GM19023 (cell line): ENCODE results near the gene LDAH.

Source experiments
- ATAC-seq: cut with Tn5 transposase; IDR thresholded peaks from one replicate; pipeline ENCODE4 v1.9.1; 2021; ENCODE audit warnings: mild to moderate bottlenecking, moderate library complexity; ENCODE audit not compliant: unreplicated experiment

The LDAH gene

DNA sequence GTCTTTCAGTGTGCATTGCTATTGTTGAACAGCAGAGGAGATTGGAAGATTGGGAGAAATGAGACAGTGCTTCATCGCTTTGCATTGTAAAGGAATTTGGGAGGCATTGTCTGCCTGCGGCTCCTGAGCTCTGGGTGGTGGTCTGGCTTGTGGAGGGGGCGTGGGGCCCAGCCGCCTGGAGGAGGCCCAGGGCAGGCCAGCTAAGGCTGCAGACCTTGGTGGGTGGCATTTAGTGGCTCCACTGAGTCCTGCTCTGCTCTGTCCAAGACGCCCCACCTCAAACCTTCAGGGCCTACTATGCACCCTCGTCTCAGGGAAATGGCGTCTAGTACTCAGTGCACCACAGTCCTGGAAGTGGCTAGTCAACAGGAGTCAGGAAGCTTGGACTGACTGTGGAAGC is 166.3 kb downstream of the LDAH start:
- ATAC-seq = no peak

DNA sequence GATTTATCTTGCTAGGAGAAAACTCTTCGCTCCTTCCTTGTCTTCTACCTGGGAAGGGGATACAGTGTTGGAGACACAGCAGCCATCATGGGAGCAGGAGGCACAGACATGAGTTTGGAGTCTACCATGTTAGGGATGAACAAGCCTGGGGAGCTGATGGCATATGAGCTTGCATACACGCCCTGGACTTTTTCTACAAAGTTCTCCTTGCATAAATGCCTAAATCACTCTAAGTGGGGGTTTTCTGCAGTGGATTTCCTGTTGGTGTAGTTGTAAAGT is 168.4 kb downstream of the LDAH start:
- no peak for ATAC-seq

- ATAC-seq = no peak
These were observed 169.0 kb downstream of the LDAH start for GRCh38 chr2:20653695-20654534.

DNA sequence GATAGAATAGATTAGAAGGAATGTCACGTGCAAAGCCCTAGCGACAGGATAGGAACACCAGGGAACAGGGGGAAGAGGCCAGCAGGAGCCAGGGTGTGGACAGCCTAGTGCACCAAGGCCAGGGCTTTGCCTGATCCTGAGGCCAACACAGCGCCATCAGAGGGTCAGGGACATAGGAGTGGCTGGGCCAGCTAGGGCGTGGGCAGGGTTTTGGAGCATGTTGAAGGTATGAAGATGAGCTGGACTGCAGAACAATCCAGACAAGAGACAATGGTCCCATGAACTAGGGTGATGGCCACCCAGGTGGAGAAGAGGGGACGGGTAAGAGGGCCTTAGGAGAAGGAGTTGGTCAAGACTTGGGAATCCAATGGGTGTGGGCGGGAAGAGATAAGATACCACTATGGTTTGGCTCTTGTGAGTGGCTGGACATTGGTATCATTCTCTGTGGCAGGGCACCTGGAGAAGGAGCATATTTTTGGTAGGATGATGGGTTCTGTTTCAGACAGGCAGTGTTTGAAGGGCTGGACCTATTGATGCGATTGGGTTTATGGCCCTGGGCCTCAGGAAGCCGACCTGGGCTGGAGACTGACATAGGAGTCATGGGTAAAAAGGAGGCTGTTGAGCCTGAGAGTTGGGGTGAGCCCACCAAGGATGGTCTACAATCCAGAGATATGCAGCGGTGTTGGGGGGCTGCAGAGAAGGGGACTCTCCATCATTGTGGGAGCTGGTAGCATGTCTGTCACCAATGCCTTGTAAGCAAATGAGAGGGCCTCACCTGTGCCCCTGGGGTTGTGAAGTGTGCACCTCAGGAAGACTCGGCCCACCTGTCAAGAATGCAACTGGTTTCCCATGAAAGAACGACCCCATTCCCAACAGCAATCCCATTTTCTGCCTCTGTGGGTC is 170.0 kb downstream of the LDAH start:
- no peak for ATAC-seq

- no peak for ATAC-seq
These were observed 170.8 kb downstream of the LDAH start for GRCh38 chr2:20652141-20652540.

DNA sequence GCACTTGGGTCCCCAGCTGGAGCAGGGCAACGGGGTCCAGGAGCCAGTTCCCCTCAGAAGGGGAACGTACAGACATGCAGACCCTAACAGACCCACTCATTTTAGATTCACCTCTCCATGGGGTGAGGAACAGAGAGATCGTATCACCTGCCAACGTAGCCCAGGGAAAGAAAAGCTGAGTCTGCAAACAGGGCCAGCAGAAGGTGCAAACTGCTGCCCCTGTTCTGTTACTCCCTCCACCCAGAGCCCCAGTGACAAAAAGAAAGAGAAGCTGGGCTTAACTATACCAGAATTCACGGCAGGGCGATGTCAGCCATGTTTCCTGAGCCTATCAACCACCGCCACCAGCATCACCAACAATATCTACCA is 171.2 kb downstream of the LDAH start:
- no peak for ATAC-seq

- peak; percentile 94 for ATAC-seq
These were observed 171.8 kb downstream of the LDAH start, which contains the start of gene HS1BP3 for GRCh38 chr2:20650877-20651730. Gene HS1BP3 (minus strand): TSS chr2:20651098. CDS start chr2:20651063, 35 bp downstream.

DNA sequence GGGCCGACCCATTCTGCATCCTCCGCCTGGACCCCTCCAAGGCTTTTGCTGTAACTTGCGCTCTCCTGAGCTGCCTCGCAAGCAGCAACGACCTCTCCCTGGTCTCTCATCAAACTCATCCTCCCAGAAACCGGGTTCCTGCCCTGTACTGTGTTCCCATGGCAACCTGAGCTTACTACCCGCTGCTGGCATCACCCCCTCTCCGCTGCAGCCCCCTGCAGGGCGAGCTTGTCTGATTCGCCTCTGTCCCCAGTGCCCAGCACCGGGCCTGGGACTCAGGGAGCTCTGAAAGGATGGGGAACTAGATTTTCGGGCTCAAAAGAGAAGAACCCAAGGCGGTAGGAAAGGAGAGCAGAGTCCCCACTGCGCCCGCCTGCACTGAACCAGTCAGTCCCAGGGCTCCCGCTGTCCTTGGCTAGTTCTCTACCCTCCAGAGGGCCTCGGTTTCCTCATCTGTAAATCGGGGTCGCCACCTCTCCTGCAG is 172.5 kb downstream of the LDAH start:
- ATAC-seq = peak; percentile 6

DNA sequence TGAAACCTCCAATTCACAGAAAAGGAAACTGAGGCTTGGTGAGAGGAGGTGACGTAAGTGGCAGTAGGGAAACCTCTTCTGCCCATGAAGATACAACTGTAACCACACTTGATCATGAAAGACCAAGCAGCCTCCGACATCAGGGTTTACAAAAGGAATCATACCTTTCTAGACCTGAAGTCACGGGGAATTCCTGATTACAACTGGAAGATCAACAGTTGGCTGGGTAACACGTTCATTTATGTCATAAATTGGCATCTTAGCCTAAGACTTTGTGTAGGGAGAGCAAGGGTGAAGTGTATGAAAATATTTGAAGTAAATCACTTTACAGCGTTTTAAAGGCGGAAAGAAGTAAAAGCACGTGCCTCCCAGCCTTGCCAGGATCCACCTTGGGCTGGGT is 172.9 kb downstream of the LDAH start:
- ATAC-seq = no peak

- no peak for ATAC-seq
These were observed 173.3 kb downstream of the LDAH start for GRCh38 chr2:20649576-20649975.

- no peak for ATAC-seq
These were observed 174.1 kb downstream of the LDAH start for GRCh38 chr2:20648831-20649230.

DNA sequence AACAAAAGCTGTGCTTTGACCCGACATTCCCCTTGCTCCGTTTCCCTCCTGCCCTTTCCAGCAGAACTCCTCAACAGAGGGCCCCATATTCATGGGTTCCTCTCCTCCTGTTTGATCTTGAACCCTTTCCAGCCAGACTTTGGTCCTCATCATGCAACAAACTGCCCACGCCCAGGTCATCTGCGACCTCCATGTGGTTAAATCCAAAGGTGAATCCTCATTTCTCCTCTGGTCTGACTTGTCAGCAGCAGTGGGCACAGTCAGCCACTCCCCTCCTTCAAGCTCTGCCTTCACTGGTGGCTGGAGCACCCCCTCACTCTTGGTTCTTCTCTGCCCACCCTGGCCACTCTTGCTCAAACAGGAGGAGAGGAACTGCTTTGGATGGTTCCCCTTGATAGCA is 174.7 kb downstream of the LDAH start:
- no peak for ATAC-seq

- no peak for ATAC-seq
These were observed 175.2 kb downstream of the LDAH start for GRCh38 chr2:20647738-20648137.

DNA sequence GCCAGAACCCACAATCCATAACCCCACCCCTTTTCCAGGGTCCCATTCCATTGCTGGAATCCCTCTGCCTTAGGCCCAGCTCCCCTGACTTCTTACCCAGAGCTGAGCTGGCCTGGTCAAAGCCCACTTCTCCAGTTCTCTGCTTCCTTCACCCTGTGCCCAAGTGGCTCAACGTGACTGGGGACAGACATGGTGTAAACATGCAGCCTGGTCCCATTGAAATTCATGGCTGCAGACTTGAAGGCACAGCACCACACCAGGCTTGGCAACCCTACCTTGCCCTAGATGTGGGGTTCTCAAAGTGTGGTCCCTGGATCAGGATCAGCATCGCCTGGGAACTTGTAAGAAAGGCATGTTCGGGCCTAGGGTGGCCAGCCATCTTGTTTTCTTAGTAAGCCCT is 175.7 kb downstream of the LDAH start:
- ATAC-seq = no peak

- ATAC-seq = no peak
These were observed 176.5 kb downstream of the LDAH start for GRCh38 chr2:20646446-20646845.

DNA sequence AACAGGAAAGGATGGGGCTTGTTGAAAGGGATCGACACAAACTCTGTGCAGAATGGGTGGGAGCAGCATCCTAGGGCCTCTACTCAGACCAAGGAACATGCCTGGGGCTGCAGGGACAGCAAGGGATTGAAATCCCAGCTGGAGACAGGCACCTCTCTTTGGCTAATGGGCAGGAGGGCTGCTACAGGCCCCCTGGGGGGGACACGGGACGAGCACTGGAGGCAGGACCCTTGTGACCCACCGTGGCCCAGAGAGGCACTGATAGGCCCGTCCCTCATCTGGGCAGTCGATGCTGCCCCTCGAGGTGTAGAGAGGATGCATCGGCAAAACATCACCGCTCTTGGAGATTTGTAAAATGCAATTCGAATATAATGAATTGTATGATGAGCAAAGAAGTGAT is 177.1 kb downstream of the LDAH start:
- no peak for ATAC-seq

DNA sequence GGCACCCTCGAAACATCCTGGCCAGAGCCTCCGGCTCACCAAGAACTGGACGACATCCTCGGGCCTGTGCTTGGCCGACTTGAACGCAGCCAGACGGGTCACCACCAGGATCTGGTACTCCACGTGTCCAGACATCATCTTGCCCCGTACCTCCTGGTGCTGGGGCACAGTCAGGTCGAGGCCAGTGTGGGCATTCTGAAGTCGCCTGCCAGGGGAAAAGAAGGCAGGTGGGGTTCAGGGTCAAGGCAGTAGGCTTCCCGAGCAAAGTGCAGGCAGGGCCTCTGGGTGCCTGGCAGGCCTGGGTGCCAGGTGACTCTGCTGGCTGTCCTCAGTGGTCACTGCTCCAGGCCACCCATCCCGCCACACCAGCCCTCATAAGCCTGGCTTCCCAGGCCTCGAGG is 177.6 kb downstream of the LDAH start:
- ATAC-seq = no peak

DNA sequence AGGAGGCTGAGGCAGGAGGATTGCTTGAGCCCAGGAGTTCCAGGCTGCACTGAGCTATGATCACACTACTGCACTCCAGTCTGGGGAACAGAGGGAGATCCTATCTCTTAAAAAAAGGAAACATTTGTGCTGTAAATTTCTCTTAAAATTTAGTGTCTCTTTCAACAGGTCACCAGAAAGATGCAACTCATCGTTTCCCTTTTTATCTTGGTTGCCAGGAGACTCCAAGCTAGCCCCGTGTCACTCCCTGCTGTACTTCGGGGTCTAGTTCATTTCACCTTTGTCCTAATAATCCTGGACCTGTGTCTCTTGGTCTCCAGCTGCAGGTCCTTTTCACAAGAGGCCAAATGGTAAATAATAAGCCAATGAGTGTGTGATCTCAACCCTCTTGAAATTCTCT is 179.1 kb downstream of the LDAH start:
- no peak for ATAC-seq

DNA sequence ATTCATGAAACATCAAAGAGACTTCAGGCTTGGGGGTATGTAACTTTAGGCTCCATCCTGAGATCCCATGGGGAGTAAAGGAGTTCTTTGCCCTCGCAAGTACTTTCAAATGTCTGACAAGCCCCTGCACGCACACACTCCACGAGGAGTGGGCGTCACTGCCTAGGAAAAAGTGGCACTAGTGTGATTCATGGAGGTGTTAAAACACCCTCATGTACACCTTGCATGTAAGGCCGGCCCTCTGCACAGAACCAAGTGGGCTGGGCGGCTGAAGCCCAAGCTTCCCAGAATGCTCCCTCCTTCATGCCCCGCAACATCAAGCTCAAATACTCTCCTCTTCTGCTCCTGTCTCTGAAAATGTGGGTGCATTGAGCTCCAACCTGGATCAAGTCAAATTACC is 179.8 kb downstream of the LDAH start:
- no peak for ATAC-seq

- peak; percentile 94 for ATAC-seq
These were observed 180.6 kb downstream of the LDAH start for GRCh38 chr2:20642055-20642971.
